Breast epithelium (tissue), 3 donors: ENCODE measurements around the gene OSBPL9.

Experiments
- CTCF ChIP-seq, 3 donors: fragments of 450-650 bp; IDR thresholded peaks; one replicate each; pipeline ENCODE4 v1.5.1; 2016 to 2017; ENCODE audit warnings: antibody characterized with exemption in 3 of 3, mild to moderate bottlenecking in 3 of 3, moderate library complexity in 3 of 3
- POLR2A ChIP-seq: fragments of 450-650 bp; IDR thresholded peaks from one replicate; pipeline ENCODE4 v1.6.1; 2016; ENCODE audit warnings: antibody characterized with exemption, mild to moderate bottlenecking, moderate library complexity
- POLR2AphosphoS5 ChIP-seq, 3 donors: sonication (generic); formaldehyde crosslinking; IDR thresholded peaks; one replicate each; pipeline ENCODE4 v1.6.1; 2017; ENCODE audit warnings: antibody characterized with exemption in 3 of 3

GRCh38 chr1:51622455-51622913, 5.6 kb downstream of the OSBPL9 start:
- no peak for TF ChIP-seq CTCF (IDR thresholded peaks at IDR 0.05)
- TF ChIP-seq POLR2A = no peak
- TF ChIP-seq POLR2AphosphoS5 (IDR thresholded peaks at IDR 0.05) = peak; percentile 44 to 64 (median 51)
